IPS-20b (cell line): ENCODE measurements around the gene GSK3B.
"Not testable (repeated sequence)": the region's sequence is repeated elsewhere in the genome, so short reads cannot be mapped to it uniquely, and the experiment has no call there.

Experiments used
- H3K27ac ChIP-seq: one replicate; pipeline ENCODE4 v1.5.1; 2013; ENCODE audit warnings: low read length
- H3K27me3 ChIP-seq: 2 replicates; pipeline ENCODE4 v1.6.1; 2013; ENCODE audit warnings: mild to moderate bottlenecking, low read length, inconsistent platforms; ENCODE audit not compliant: insufficient read depth
- H3K36me3 ChIP-seq: 2 replicates; pipeline ENCODE4 v1.6.1; 2013; ENCODE audit warnings: low read depth, mild to moderate bottlenecking, inconsistent platforms, low read length, moderate library complexity; ENCODE audit not compliant: insufficient read depth
- H3K4me1 ChIP-seq: 2 replicates; pipeline ENCODE4 v1.6.1; 2013; ENCODE audit warnings: mild to moderate bottlenecking, control low read depth, inconsistent platforms, low read length, moderate library complexity; ENCODE audit not compliant: insufficient read depth
- H3K4me3 ChIP-seq: 2 replicates; pipeline ENCODE4 v1.5.1; 2013; ENCODE audit warnings: mild to moderate bottlenecking, low read length, inconsistent platforms
- H3K9ac ChIP-seq: 2 replicates; pipeline ENCODE4 v1.6.1; 2013; ENCODE audit warnings: low read depth, mild to moderate bottlenecking, inconsistent platforms, low read length, moderate library complexity
- H3K9me3 ChIP-seq: 2 replicates; pipeline ENCODE4 v1.6.1; 2013; ENCODE audit warnings: mild to moderate bottlenecking, low read depth, low read length, inconsistent platforms; ENCODE audit not compliant: insufficient read depth

GSK3B gene

GRCh38 chr3:120071259-120071658 lies 23.0 kb downstream of the GSK3B start:
- H3K4me3 ChIP-seq: no peak overlapping the region
- H3K27me3 ChIP-seq: no peaks in the 10 kb centered on the region
- H3K36me3 ChIP-seq: no peaks in the 10 kb centered on the region
- peaks cover 9% of the 10 kb centered on the region; the same call in 1 of the 2 replicates for H3K4me1 ChIP-seq
- no peak overlapping the region for H3K27ac ChIP-seq
- no peaks in the 10 kb centered on the region for H3K9me3 ChIP-seq
- H3K9ac ChIP-seq: no peak overlapping the region

GRCh38 chr3:120070263-120070981 lies 23.8 kb downstream of the GSK3B start:
- Histone ChIP-seq H3K4me1 (peaks cover 9% of the 10 kb centered on the region; the same call in 1 of the 2 replicates), H3K9ac (no peak overlapping the region), H3K9me3 (no peaks in the 10 kb centered on the region), H3K4me3 (no peak overlapping the region), H3K27ac (no peak overlapping the region), H3K36me3 (no peaks in the 10 kb centered on the region), H3K27me3 (no peaks in the 10 kb centered on the region)

- Histone ChIP-seq H3K9me3 (no peaks in the 10 kb centered on the region), H3K36me3 (no peaks in the 10 kb centered on the region), H3K4me3 (no peak overlapping the region), H3K27ac (no peak overlapping the region), H3K9ac (no peak overlapping the region), H3K4me1 (peaks cover 9% of the 10 kb centered on the region; the same call in 1 of the 2 replicates), H3K27me3 (no peaks in the 10 kb centered on the region)
These were observed 27.2 kb downstream of the GSK3B start for GRCh38 chr3:120067083-120067482.

- no peak overlapping the region for H3K4me3 ChIP-seq
These were observed 27.6 kb downstream of the GSK3B start for GRCh38 chr3:120066634-120067033.

DNA sequence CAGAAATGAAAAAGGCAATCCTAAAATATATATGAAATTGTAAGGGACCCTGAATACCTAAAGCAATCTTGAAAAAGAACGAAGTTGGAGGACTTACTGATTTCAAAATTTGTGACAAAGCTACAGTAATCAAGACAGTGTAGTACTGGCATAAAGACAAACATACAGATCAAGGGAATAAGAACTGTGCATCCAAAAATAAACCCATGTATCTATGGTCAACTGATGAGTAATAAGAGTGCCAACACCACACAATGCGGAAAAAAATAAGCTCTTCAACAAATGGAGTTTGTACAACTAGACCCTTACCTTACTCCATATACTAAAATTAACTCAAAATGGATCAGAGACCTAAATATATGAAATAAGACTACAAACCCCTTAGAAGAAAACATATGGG lies 29.6 kb downstream of the GSK3B start:
- H3K27ac ChIP-seq: no peak overlapping the region
- no peaks in the 10 kb centered on the region for H3K27me3 ChIP-seq
- H3K4me3 ChIP-seq: no peak overlapping the region
- no peaks in the 10 kb centered on the region for H3K36me3 ChIP-seq
- peaks cover 9% of the 10 kb centered on the region; the same call in 1 of the 2 replicates for H3K4me1 ChIP-seq
- H3K9me3 ChIP-seq: no peaks in the 10 kb centered on the region
- H3K9ac ChIP-seq: no peak overlapping the region

More at GRCh38 chr3:120066634-120067033, 27.6 kb downstream of the GSK3B start:
- Histone ChIP-seq H3K9me3 (no peaks in the 10 kb centered on the region), H3K4me1 (peaks cover 7% of the 10 kb centered on the region; the same call in 1 of the 2 replicates), H3K27ac (no peak overlapping the region), H3K9ac (no peak overlapping the region), H3K36me3 (no peaks in the 10 kb centered on the region), H3K27me3 (no peaks in the 10 kb centered on the region)

DNA sequence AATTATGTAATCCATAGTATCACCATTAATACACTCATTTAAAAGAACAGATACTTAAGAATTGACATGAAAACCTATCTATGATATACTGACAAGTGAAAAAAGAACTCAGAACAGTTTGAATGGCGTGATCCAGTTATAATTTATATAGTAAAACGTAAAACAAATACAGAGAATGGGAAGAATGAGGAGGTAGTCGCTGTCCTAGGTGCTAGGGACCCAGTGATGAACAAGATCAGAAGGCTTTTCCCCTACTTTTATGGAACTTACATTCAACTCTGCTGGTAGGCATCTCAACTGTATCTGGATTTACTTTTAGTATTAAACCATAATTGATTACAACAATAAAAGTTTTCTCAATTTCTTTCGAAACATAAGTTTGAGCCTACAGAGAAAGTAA lies 31.8 kb downstream of the GSK3B start:
- Histone ChIP-seq H3K9me3 (no peaks in the 10 kb centered on the region), H3K9ac (no peak overlapping the region), H3K27ac (no peak overlapping the region), H3K4me1 (peaks cover 5% of the 10 kb centered on the region; the same call in 1 of the 2 replicates), H3K27me3 (no peaks in the 10 kb centered on the region), H3K4me3 (no peak overlapping the region), H3K36me3 (no peaks in the 10 kb centered on the region)

GRCh38 chr3:120059081-120059864 lies 35.0 kb downstream of the GSK3B start:
- H3K27ac ChIP-seq: no peak overlapping the region
- no peak overlapping the region for H3K9ac ChIP-seq
- H3K9me3 ChIP-seq: no peaks in the 10 kb centered on the region; the same call in 1 of the 2 replicates
- no peaks in the 10 kb centered on the region for H3K27me3 ChIP-seq
- peaks cover 5% of the 10 kb centered on the region; the same call in 1 of the 2 replicates for H3K4me1 ChIP-seq
- no peaks in the 10 kb centered on the region for H3K36me3 ChIP-seq
- no peak overlapping the region for H3K4me3 ChIP-seq

GRCh38 chr3:120057626-120058025 lies 36.6 kb downstream of the GSK3B start:
- H3K27me3 ChIP-seq: no peaks in the 10 kb centered on the region
- H3K9me3 ChIP-seq: peaks cover 5% of the 10 kb centered on the region; the same call in 1 of the 2 replicates
- peaks cover 5% of the 10 kb centered on the region; the same call in 1 of the 2 replicates for H3K4me1 ChIP-seq
- no peak overlapping the region for H3K27ac ChIP-seq
- no peak overlapping the region for H3K9ac ChIP-seq
- no peak overlapping the region for H3K4me3 ChIP-seq
- H3K36me3 ChIP-seq: no peaks in the 10 kb centered on the region

DNA sequence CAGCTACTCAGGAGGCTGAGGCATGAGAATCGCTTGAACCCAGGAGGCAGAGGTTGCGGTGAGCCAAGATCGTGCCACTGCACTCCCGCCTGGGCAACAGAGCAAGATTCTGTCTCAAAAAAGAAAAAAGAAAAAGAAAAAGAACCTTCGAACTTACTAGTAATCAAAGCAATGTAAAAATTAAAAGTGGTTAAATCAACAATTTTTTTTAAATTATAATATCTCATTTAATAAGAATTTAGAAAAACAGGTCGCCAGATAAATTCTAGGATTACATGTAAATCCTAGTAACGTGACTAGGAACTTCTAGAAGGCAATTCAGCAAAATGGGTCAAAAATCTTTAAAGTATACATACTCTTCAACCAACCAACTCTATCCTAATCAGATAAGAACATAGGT lies 37.2 kb downstream of the GSK3B start:
- Histone ChIP-seq H3K4me1 (peaks cover 5% of the 10 kb centered on the region; the same call in 1 of the 2 replicates), H3K36me3 (no peaks in the 10 kb centered on the region), H3K9ac (no peak overlapping the region), H3K27me3 (no peaks in the 10 kb centered on the region), H3K4me3 (no peak overlapping the region), H3K9me3 (peaks cover 5% of the 10 kb centered on the region; the same call in 1 of the 2 replicates), H3K27ac (no peak overlapping the region)

DNA sequence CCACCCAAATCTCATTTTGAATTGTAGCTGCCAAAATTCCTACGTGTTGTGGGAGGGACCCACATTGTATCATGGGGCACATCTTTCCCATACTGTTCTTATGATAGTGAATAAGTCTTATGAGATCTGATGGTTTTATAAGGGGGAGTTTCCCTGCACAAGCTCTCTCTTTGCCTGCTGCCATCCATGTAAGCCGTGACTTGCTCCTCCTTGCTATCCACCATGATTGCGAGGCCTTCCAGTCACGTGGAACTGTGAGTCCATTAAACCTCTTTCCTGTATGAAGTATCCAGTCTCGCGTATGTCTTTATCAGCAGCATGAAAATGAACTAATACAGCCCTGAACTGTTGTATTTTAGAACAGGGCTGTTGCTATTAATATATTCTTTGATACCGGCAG lies 40.6 kb downstream of the GSK3B start:
- H3K9me3 ChIP-seq, H3K4me3 ChIP-seq, H3K27ac ChIP-seq, H3K36me3 ChIP-seq, H3K4me1 ChIP-seq, H3K9ac ChIP-seq, H3K27me3 ChIP-seq: not testable (repeated sequence)

- H3K9ac ChIP-seq: no peak overlapping the region
- no peaks in the 10 kb centered on the region; the same call in 1 of the 2 replicates for H3K36me3 ChIP-seq
- no peak overlapping the region for H3K4me3 ChIP-seq
- no peak overlapping the region for H3K27ac ChIP-seq
- H3K4me1 ChIP-seq: no peaks in the 10 kb centered on the region
- H3K27me3 ChIP-seq: no peaks in the 10 kb centered on the region
- H3K9me3 ChIP-seq: peaks cover 5% of the 10 kb centered on the region; the same call in 1 of the 2 replicates
These were observed 41.6 kb downstream of the GSK3B start for GRCh38 chr3:120052677-120053076.
